Common myeloid progenitor, CD34-positive (primary cell): Measurements from ENCODE around the gene SAMD5.

ENCODE experiments used
- CTCF ChIA-PET: fragments of 350-600 bp; sonication (Branson Sonifier 250); formaldehyde crosslinking; loops from one replicate; lab custom pipeline; 2021; ENCODE audit warnings: antibody characterized with exemption; lab: Charles Lee
- POLR2A ChIA-PET: fragments of 350-600 bp; sonication (Branson Sonifier 250); formaldehyde crosslinking; loops from one replicate; lab custom pipeline; 2021; ENCODE audit warnings: antibody characterized with exemption; lab: Charles Lee
- DNase-seq, 3 donors: peaks; one replicate each; pipeline versions ENCODE4 v3.0.0 to v3.0.0-alpha.2; 2013
- H3K27ac ChIP-seq, 2 experiments: 1 replicate in 1 of 2; 2 replicates in 1 of 2; pipeline ENCODE4 v1.7.0; 2013; ENCODE audit warnings: inconsistent platforms in 2 of 2, low read length in 2 of 2, mild to moderate bottlenecking in 2 of 2, low read depth in 1 of 2, moderate library complexity in 1 of 2; ENCODE audit not compliant: severe bottlenecking in 2 of 2, insufficient read depth in 1 of 2, poor library complexity in 1 of 2
- H3K27me3 ChIP-seq, 5 experiments: replicated peaks in 2 of 5; 1 replicate in 3 of 5; 2 replicates in 2 of 5; pipeline versions ENCODE4 v1.6.1 to v1.7.0; 2013; ENCODE audit warnings: low read length in 4 of 5, mild to moderate bottlenecking in 2 of 5, moderate library complexity in 2 of 5, inconsistent platforms in 1 of 5; ENCODE audit not compliant: insufficient read depth in 5 of 5, control insufficient read depth in 4 of 5
- H3K36me3 ChIP-seq, 4 experiments: 1 replicate in 2 of 4; 2 replicates in 2 of 4; pipeline versions ENCODE4 v1.6.1 to v1.7.0; 2013; ENCODE audit warnings: low read length in 3 of 4, control low read depth in 1 of 4, mild to moderate bottlenecking in 1 of 4; ENCODE audit not compliant: control insufficient read depth in 4 of 4, insufficient read depth in 4 of 4
- H3K4me1 ChIP-seq, 4 experiments: 1 replicate in 3 of 4; 2 replicates in 1 of 4; pipeline versions ENCODE4 v1.6.1 to v1.7.1; 2013; ENCODE audit warnings: low read length in 3 of 4, mild to moderate bottlenecking in 3 of 4, control low read depth in 1 of 4, inconsistent platforms in 1 of 4, moderate library complexity in 1 of 4; ENCODE audit not compliant: control insufficient read depth in 4 of 4, insufficient read depth in 4 of 4; ENCODE audit errors: control extremely low read depth in 1 of 4
- H3K4me3 ChIP-seq, 7 experiments: 1 replicate in 4 of 7; 2 replicates in 3 of 7; pipeline versions ENCODE4 v1.5.1 to v1.7.0; 2013; ENCODE audit warnings: mild to moderate bottlenecking in 7 of 7, low read length in 6 of 7, moderate library complexity in 6 of 7, inconsistent platforms in 2 of 7, low read depth in 2 of 7, control low read depth in 1 of 7; ENCODE audit not compliant: insufficient read depth in 4 of 7, control insufficient read depth in 1 of 7; ENCODE audit errors: extremely low read depth in 1 of 7
- H3K9me3 ChIP-seq, 5 experiments: 1 replicate in 4 of 5; 2 replicates in 1 of 5; pipeline versions ENCODE4 v1.6.1 to v1.7.1; 2013; ENCODE audit warnings: low read length in 4 of 5, mild to moderate bottlenecking in 2 of 5, inconsistent platforms in 1 of 5, low read depth in 1 of 5, moderate library complexity in 1 of 5; ENCODE audit not compliant: control insufficient read depth in 4 of 5, insufficient read depth in 2 of 5; ENCODE audit errors: control extremely low read depth in 1 of 5
- WGBS: methylation state at CpG from one replicate; pipeline ENCODE4 v1.1.5; 2013; ENCODE audit not compliant: insufficient coverage; 5-methylcytosine and 5-hydroxymethylcytosine counted together

Gene SAMD5

GRCh38 chr6:147587907-147588306 is 79.4 kb downstream of the SAMD5 start:
- ChIA-PET CTCF (no interaction called here), POLR2A (no interaction called here)
- no peaks in the 10 kb centered on the region for H3K36me3 ChIP-seq
- H3K4me1 ChIP-seq: no peaks in the 10 kb centered on the region
- no CpG with 5 or more reads among the region's 3 CpGs for WGBS
- H3K27ac ChIP-seq: no peak overlapping the region
- no peak for DNase-seq
- H3K9me3 ChIP-seq: no peaks in the 10 kb centered on the region
- H3K27me3 ChIP-seq: peaks cover 0 to 18% (median 4%) of the 10 kb centered on the region in 5 experiments
- H3K4me3 ChIP-seq: no peak overlapping the region

- Histone ChIP-seq H3K4me3 (no peak overlapping the region), H3K9me3 (no peaks in the 10 kb centered on the region), H3K27ac (no peak overlapping the region), H3K27me3 (peaks cover 0 to 21% (median 4%) of the 10 kb centered on the region in 5 experiments), H3K4me1 (no peaks in the 10 kb centered on the region), H3K36me3 (no peaks in the 10 kb centered on the region)
- ChIA-PET CTCF (no interaction called here), POLR2A (no interaction called here)
- 100% methylated on average over 3 of the region's 6 CpGs for WGBS
- no peak for DNase-seq
Observed at GRCh38 chr6:147588469-147588868, 80.0 kb downstream of the SAMD5 start.

GRCh38 chr6:147589739-147590250 is 81.3 kb downstream of the SAMD5 start:
- Histone ChIP-seq H3K36me3 (no peaks in the 10 kb centered on the region), H3K9me3 (no peaks in the 10 kb centered on the region), H3K27me3 (peaks cover 0 to 26% (median 4%) of the 10 kb centered on the region in 5 experiments), H3K27ac (no peak overlapping the region), H3K4me3 (no peak overlapping the region), H3K4me1 (no peaks in the 10 kb centered on the region)
- POLR2A ChIA-PET: no interaction called here
- no CpG with 5 or more reads among the region's 1 CpG for WGBS
- DNase-seq: no peak
- CTCF ChIA-PET: no interaction called here

- Histone ChIP-seq H3K4me3 (no peak overlapping the region), H3K9me3 (no peaks in the 10 kb centered on the region), H3K36me3 (no peaks in the 10 kb centered on the region), H3K27me3 (peaks cover 2 to 22% (median 4%) of the 10 kb centered on the region in 5 experiments), H3K27ac (no peak overlapping the region), H3K4me1 (no peaks in the 10 kb centered on the region)
- CTCF ChIA-PET: no interaction called here
- no CpG with 5 or more reads among the region's 3 CpGs for WGBS
- DNase-seq: no peak
- POLR2A ChIA-PET: no interaction called here
Observed at GRCh38 chr6:147595961-147596360, 87.5 kb downstream of the SAMD5 start.

GRCh38 chr6:147603392-147604081 is 95.0 kb downstream of the SAMD5 start:
- WGBS: 91% methylated on average over 1 of the region's 2 CpGs
- Histone ChIP-seq H3K4me3 (no peak overlapping the region), H3K27me3 (peaks cover 0 to 11% (median 2%) of the 10 kb centered on the region in 5 experiments), H3K36me3 (no peaks in the 10 kb centered on the region), H3K4me1 (no peaks in the 10 kb centered on the region), H3K9me3 (no peaks in the 10 kb centered on the region), H3K27ac (no peak overlapping the region)
- no peak for DNase-seq
- ChIA-PET CTCF (interaction anchor here (1.0 kb wide), 1 partner anchor 9 kb away, joined by 3 read pairs; no protein-coding TSS in a partner anchor), POLR2A (no interaction called here)

GRCh38 chr6:147604373-147604772 is 95.9 kb downstream of the SAMD5 start:
- ChIA-PET POLR2A (no interaction called here), CTCF (interaction anchor here (1.0 kb wide), 1 partner anchor 10 kb away, joined by 3 read pairs; no protein-coding TSS in a partner anchor)
- Histone ChIP-seq H3K9me3 (no peaks in the 10 kb centered on the region), H3K36me3 (no peaks in the 10 kb centered on the region), H3K27me3 (peaks cover 0 to 7% (median 0%) of the 10 kb centered on the region in 5 experiments), H3K27ac (no peak overlapping the region), H3K4me1 (no peaks in the 10 kb centered on the region), H3K4me3 (no peak overlapping the region)
- whole genome bisulfite sequencing: 100% methylated on average over 2 of the region's 4 CpGs
- no peak for DNase-seq

- no peak overlapping the region for H3K4me3 ChIP-seq
- H3K27ac ChIP-seq: no peak overlapping the region
- CTCF ChIA-PET: no interaction called here
- H3K27me3 ChIP-seq: no peaks in the 10 kb centered on the region
- H3K4me1 ChIP-seq: no peaks in the 10 kb centered on the region
- POLR2A ChIA-PET: no interaction called here
- no peak for DNase-seq
- WGBS: 100% methylated on average over 2 of the region's 5 CpGs
- H3K36me3 ChIP-seq: no peaks in the 10 kb centered on the region
- H3K9me3 ChIP-seq: no peaks in the 10 kb centered on the region
Observed at GRCh38 chr6:147611992-147612391, 103.5 kb downstream of the SAMD5 start.
